HG02763 (cell line): Measurements from ENCODE around the gene TMEM74B.
"Not testable (repeated sequence)": the region's sequence is repeated elsewhere in the genome, so short reads cannot be mapped to it uniquely, and the experiment has no call there.

Experiments
- ATAC-seq: cut with Tn5 transposase; IDR thresholded peaks from one replicate; pipeline ENCODE4 v1.9.1; 2021; ENCODE audit warnings: mild to moderate bottlenecking, moderate library complexity; ENCODE audit not compliant: unreplicated experiment

TMEM74B gene

GRCh38 chr20:1184638-1185315 is at the start of gene TMEM74B:
Gene TMEM74B, minus strand, starts transcription at chr20:1184981. Its CDS starts 1,180 bp downstream, at chr20:1183801.
- ATAC-seq = no peak

GRCh38 chr20:1232286-1233111 is 47.7 kb upstream of the TMEM74B start:
- ATAC-seq = no peak

- ATAC-seq = no peak
Observed at GRCh38 chr20:1229541-1229940, 44.8 kb upstream of the TMEM74B start.

GRCh38 chr20:1225783-1226654 is 41.2 kb upstream of the TMEM74B start, which contains the start of gene RAD21L1:
Gene RAD21L1, plus strand, starts transcription at chr20:1226044. Its CDS starts 2,410 bp downstream, at chr20:1228454.
- ATAC-seq = no peak

- no peak for ATAC-seq
Observed at GRCh38 chr20:1225263-1225782, 40.5 kb upstream of the TMEM74B start.

GRCh38 chr20:1224205-1224890 is 39.6 kb upstream of the TMEM74B start:
- no peak for ATAC-seq

GRCh38 chr20:1222750-1223149 is 38.0 kb upstream of the TMEM74B start:
- not testable (repeated sequence) for ATAC-seq

- ATAC-seq = not testable (repeated sequence)
Observed at GRCh38 chr20:1216527-1217427, 32.0 kb upstream of the TMEM74B start.

GRCh38 chr20:1215386-1216170 is 30.8 kb upstream of the TMEM74B start:
- no peak for ATAC-seq

GRCh38 chr20:1214838-1215261 is 30.1 kb upstream of the TMEM74B start:
- no peak for ATAC-seq

GRCh38 chr20:1212607-1213396 is 28.0 kb upstream of the TMEM74B start:
- ATAC-seq = no peak

GRCh38 chr20:1212023-1212422 is 27.2 kb upstream of the TMEM74B start:
- ATAC-seq = no peak

GRCh38 chr20:1210501-1210900 is 25.7 kb upstream of the TMEM74B start:
- no peak for ATAC-seq

GRCh38 chr20:1209447-1210387 is 24.9 kb upstream of the TMEM74B start:
- no peak for ATAC-seq

- ATAC-seq = no peak
Observed at GRCh38 chr20:1207293-1207878, 22.6 kb upstream of the TMEM74B start.
